B cell (primary cell): ENCODE results near the gene TIFAB.

Source experiments
- EZH2 ChIP-seq: IDR thresholded peaks from 2 replicates; pipeline ENCODE4 v1.6.1; 2012; ENCODE audit warnings: borderline replicate concordance, low read depth, mild to moderate bottlenecking, moderate library complexity, low read length; ENCODE audit not compliant: insufficient read depth, poor library complexity, severe bottlenecking
- TF ChIP-seq, protein P1 (sequence below): fragments of 200-600 bp; IDR thresholded peaks from one replicate; pipeline ENCODE4 v1.8.0; 2022; ENCODE audit warnings: antibody characterized with exemption, mild to moderate bottlenecking

- TF ChIP-seq, protein P1, sequence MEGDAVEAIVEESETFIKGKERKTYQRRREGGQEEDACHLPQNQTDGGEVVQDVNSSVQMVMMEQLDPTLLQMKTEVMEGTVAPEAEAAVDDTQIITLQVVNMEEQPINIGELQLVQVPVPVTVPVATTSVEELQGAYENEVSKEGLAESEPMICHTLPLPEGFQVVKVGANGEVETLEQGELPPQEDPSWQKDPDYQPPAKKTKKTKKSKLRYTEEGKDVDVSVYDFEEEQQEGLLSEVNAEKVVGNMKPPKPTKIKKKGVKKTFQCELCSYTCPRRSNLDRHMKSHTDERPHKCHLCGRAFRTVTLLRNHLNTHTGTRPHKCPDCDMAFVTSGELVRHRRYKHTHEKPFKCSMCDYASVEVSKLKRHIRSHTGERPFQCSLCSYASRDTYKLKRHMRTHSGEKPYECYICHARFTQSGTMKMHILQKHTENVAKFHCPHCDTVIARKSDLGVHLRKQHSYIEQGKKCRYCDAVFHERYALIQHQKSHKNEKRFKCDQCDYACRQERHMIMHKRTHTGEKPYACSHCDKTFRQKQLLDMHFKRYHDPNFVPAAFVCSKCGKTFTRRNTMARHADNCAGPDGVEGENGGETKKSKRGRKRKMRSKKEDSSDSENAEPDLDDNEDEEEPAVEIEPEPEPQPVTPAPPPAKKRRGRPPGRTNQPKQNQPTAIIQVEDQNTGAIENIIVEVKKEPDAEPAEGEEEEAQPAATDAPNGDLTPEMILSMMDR: no peak
- TF ChIP-seq EZH2: no peak
These were observed 29.2 kb upstream of the TIFAB start for GRCh38 chr5:135481387-135481786.
